Activated naive CD4-positive, alpha-beta T cell (primary cell): ENCODE results near the gene TMTC2.
"Not testable (repeated sequence)": the region's sequence is repeated elsewhere in the genome, so short reads cannot be mapped to it uniquely, and the experiment has no call there.

Experiments
- DNase-seq, 4 experiments: peaks; one replicate each; lab custom pipeline; 2025; lab: John Stamatoyannopoulos, UW

TMTC2 gene

DNA sequence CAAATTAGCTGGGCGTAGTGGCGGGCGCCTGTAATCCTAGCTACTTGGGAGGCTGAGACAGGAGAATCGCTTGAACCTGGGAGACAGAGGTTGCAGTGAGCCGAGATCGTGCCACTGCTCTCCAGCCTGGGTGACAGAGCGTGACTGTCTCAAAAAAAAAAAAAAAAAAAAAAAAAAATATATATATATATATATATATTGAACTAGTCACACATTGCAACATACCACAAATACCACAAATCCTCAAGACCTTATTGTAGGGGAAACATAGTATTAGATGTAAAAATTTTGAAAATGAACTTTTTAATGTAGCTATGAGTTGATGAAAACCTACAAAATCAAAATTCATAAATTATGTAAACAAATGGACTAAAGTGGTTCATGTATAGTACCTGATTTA, 158.4 kb downstream of the TMTC2 start:
- DNase-seq, result not testable (repeated sequence)

DNA sequence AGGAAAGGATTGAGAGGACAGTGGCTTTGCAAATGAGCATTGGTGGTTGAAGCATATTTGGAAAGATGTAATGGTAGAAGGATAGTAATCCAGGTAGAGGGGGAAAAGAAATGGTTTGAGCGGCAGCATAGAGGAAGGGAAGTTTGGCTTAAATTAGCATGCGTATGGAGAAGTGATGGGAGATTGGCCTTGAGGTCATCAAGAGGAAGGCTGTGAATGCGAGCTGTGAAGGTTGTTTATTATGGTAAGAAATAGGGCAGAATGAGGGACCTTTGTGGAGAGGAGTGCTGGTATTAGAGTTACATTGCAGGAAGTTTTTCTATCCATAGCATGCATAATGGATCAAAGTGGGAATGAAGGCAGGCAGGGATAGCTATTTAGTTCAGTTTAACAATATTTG, 162.1 kb downstream of the TMTC2 start:
- DNase-seq, result no peak

- no peak for DNase-seq
Measured at GRCh38 chr12:82852529-82852928, 165.8 kb downstream of the TMTC2 start.

- DNase-seq, result no peak
Measured at GRCh38 chr12:82855872-82856271, 169.2 kb downstream of the TMTC2 start.

GRCh38 chr12:82857276-82857675, 170.6 kb downstream of the TMTC2 start:
- DNase-seq, result no peak

GRCh38 chr12:82857911-82858533, 171.3 kb downstream of the TMTC2 start:
- DNase-seq, result no peak

- DNase-seq, result no peak
Measured at GRCh38 chr12:82858534-82858917, 171.8 kb downstream of the TMTC2 start.

- DNase-seq, result no peak
Measured at GRCh38 chr12:82862069-82862841, 175.5 kb downstream of the TMTC2 start.

DNA sequence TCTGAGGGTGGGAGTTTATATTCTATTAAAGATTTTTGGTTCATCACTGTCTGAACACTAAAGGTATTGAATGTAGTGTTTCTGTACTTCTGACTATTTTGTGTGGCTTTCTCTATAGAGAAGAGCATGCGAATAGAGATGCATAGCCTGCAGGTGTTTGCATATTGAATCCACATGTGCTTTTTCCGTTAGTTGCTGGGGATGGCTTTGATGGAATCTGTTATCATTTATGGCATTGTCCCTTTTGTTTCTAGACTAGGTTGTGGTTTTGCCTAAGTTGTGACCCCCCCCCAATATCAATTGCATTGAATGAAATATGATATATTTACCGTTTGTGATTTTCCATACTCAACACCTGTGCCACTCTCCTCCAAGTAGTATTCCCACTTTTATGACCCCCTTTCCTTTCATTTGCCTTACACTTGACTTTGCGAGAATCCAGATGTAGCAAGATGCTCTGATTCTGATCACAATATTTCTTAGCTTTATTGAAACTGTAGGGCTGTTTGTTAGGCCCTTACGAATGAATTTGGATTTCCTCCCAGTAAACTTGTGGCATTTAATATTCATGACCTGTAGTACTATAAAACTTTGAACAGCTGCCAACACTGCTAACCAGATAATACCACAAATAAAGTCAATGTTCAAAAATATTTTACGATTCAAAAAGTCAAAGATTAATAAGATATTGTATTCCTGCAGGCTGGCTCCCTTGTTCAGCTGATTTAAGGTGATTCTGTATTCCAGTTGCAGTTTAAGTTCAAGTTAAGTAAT, 176.4 kb downstream of the TMTC2 start:
- no peak for DNase-seq

GRCh38 chr12:82866227-82866775, 179.6 kb downstream of the TMTC2 start:
- DNase-seq, result no peak

DNA sequence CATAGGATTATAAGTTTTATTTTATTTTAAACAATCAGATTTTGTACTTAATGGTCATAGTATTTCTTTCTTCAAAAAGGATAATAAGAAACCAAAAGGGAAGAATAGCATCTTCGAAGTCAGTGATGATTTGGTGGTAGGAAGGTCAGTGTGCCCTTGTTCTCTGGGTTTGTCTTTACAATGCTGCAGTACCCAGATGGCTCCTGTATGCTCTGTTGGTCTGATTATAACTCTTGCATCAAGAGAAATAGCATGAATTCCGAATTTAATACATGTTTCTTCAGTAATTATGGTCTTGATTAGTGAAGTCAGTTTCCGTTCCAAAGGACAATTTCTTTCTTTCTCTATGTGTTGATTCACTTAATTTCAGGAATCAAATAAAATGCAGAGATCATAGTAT, 180.2 kb downstream of the TMTC2 start:
- no peak for DNase-seq

GRCh38 chr12:82867762-82868500, 181.2 kb downstream of the TMTC2 start:
- DNase-seq, result no peak

DNA sequence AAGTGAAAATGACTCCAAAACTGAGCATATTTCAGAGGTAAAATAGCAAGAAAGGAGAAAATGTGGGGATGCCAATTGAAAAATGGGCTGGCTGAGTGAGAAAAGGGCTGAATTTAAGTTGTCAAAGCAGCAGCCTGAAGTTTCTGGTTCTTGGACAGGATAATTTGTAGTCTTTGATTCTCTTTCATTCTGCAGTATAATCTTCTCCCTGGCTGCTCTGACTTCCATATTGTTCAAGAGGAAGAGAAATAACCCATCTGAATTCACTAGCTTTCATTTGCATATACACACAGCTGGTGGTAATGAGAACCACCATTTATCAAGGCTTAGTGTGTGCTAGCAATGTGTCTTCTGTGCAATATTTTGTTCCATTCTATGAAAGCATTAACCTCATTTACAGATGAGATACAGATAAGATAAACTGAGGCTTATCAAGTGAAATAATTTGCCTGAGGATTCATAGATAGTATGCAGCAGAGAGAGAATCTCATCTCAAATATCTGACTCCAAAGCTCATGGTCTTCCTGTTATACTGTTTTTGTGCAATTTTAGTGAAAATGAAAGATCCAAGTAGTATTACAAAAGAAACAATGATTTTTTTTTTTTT, 184.2 kb downstream of the TMTC2 start:
- DNase-seq, result no peak

GRCh38 chr12:82872088-82872487, 185.4 kb downstream of the TMTC2 start:
- no peak for DNase-seq

DNA sequence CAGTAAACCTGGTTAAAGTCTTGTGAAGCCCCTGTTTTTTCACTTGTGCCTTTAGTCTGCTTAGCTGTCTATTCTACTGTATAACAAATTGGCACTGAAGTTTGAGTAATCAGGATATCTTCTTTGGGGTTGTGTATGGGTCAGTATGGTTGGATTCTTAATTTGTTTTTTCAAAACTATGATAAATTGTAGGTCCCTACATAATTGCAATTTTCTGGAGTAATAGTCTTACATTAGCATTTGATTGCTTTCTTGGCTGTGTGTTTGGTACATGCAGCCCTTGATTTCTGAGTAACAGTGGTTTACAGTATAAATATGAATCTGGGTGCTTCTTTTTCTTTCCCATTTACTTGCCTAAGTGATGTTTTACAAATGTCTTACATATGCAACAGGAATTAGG, 186.6 kb downstream of the TMTC2 start:
- no peak for DNase-seq

DNA sequence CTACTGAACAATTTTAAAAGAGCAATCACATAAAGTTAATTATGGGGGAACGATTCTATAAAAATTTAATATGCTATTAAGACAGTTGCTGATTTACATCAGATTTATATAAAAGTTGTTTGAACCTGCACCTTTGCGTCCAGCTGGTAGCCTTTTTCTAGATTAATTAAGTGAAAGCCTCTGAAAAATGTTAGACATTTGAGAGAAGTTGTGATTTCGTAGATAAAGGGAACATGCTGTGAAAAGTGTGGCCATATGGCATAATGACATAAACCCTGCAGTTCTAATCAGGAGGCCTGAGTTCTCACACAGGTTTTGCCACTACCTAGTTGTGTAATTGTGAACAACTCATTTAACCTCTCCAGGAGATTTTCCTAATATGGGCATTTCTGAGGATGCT, 187.2 kb downstream of the TMTC2 start:
- no peak for DNase-seq

DNA sequence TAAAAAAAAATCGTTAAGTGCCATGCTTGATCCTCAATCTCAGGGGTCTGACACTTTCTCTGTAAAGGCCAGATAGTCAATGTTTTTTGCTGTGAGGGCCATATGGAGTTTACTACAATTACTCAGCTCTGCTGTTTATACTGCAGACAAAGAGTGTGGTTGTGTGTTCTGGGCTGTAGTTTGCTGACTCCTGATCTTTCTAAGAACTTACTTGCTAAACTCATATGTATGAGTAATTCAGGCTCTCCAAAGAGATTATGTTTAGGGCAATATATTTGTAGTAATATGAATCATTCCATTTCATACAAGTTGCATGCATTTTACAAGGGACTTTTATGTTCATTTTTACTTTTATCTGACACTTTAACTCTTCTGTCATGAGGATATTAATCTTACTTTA, 188.2 kb downstream of the TMTC2 start:
- no peak for DNase-seq

DNA sequence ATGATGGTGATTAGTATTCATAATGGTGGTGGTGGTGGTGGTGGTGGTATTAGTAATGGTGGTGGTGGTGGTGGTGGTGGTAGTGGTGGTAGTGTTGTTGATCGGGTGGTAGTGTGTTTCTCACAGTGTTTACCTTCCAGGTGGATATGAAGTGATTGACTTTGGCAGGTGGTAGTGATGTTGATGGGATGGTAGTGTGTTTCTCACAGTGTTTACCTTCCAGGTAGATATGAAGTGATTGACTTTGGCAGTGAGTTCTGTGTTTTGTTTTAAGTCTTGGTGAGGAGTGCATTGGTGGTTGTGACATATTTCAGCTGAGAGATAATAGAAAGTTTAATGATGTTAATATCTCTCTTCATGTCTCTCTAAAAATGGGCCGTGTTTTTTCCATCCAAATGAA, 189.4 kb downstream of the TMTC2 start:
- no peak for DNase-seq

DNA sequence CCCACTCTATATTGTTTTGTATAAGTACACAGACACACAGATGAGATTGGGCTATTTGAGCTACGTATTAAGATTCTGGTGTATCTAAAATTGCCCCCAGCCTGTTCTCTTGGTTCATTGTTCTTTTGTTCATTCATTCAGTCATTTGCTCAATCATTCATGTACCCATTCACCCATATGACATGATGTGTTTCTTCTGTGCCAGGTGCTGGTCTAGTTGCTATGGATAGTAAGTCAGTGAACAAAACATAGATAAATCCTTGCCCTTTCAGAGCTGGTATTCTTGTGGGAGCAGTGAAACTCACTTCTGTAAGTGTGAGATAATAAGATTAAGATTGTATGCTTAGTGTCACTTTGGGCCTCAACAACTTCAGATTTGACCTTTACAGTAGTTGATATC, 191.3 kb downstream of the TMTC2 start:
- DNase-seq, result no peak

DNA sequence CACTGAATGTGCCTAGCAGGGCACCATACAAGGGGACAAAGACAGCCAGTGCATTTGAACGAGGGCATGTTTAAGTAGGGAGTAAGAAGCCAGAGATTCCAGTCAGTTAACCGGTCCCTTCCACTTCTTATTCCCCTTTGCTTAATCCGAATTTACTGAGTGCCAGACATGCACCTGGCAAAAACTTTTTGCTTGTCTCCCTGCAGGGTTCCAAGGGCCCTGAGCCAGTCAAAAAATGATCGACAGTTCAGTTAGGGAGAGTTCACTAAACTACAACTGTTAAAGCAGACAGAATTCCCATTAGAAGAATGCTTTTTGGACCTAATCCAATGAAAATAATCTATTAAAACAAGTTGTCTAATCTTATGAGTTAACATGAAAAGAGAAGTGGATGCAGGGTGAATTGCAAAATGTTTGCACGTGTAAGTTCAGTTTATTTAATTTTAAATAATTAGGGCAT, 193.8 kb downstream of the TMTC2 start:
- no peak for DNase-seq
